Measurements from ENCODE around the gene LEMD3.

DNA sequence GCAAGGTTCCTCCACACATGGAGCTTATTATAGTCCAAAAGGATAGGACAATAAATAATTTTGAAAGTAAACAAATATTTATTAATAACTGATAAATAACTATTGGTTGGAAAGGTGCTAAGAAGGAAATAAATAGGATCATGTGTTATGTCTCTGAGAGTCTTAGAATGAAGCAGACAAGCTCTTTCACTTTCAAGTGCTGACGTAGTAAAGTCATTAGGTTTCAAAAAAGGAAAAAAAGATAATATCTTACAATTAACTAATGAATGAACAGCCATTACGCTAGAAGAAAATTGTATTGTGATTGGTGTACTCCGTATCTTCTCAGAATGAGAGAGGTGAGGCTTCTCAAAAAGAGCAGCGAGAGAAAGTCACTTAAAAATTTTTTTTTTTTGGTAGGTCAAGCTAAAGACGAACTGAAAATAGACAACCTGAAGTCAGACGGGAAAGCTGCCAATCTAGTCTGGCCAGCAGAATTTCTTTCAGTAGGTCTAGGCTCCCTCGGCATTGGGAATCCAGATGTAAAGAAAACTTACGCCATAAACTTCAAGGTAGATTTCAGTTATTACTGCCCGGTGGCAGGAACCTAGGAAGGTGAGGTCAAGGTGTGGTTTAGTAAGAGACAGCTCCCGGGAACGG, 583 bp upstream of the LEMD3 start:
- TF ChIP-seq, protein P1, sequence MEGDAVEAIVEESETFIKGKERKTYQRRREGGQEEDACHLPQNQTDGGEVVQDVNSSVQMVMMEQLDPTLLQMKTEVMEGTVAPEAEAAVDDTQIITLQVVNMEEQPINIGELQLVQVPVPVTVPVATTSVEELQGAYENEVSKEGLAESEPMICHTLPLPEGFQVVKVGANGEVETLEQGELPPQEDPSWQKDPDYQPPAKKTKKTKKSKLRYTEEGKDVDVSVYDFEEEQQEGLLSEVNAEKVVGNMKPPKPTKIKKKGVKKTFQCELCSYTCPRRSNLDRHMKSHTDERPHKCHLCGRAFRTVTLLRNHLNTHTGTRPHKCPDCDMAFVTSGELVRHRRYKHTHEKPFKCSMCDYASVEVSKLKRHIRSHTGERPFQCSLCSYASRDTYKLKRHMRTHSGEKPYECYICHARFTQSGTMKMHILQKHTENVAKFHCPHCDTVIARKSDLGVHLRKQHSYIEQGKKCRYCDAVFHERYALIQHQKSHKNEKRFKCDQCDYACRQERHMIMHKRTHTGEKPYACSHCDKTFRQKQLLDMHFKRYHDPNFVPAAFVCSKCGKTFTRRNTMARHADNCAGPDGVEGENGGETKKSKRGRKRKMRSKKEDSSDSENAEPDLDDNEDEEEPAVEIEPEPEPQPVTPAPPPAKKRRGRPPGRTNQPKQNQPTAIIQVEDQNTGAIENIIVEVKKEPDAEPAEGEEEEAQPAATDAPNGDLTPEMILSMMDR (conservative IDR thresholded peaks at IDR 0.05; ENCODE audit: low read length), result no peak
- TF ChIP-seq EZH2phosphoT487 (IDR thresholded peaks at IDR 0.05; ENCODE audit: borderline replicate concordance), result no peak
